HG03064 (cell line): ENCODE results near the gene ODAD4.
"Not testable (repeated sequence)": the region's sequence is repeated elsewhere in the genome, so short reads cannot be mapped to it uniquely, and the experiment has no call there.

Experiments used
- ATAC-seq: cut with Tn5 transposase; IDR thresholded peaks from one replicate; pipeline ENCODE4 v1.9.1; 2021; ENCODE audit warnings: low read depth; ENCODE audit not compliant: unreplicated experiment

Gene ODAD4

GRCh38 chr17:41989702-41990419 lies 59.4 kb downstream of the ODAD4 start:
- ATAC-seq = no peak

GRCh38 chr17:41992576-41992975 lies 62.2 kb downstream of the ODAD4 start:
- ATAC-seq = no peak

- ATAC-seq = no peak
These were observed 66.4 kb downstream of the ODAD4 start for GRCh38 chr17:41996855-41997164.

GRCh38 chr17:41998497-41998896 lies 68.1 kb downstream of the ODAD4 start:
- no peak for ATAC-seq

GRCh38 chr17:42000413-42001133 lies 70.2 kb downstream of the ODAD4 start:
- no peak for ATAC-seq

- ATAC-seq = no peak
These were observed 71.3 kb downstream of the ODAD4 start for GRCh38 chr17:42001729-42002128.

- no peak for ATAC-seq
These were observed 71.9 kb downstream of the ODAD4 start for GRCh38 chr17:42002175-42002791.

GRCh38 chr17:42002792-42003301 lies 72.4 kb downstream of the ODAD4 start:
- no peak for ATAC-seq

GRCh38 chr17:42005166-42005565 lies 74.7 kb downstream of the ODAD4 start:
- ATAC-seq = no peak

- ATAC-seq = no peak
These were observed 78.8 kb downstream of the ODAD4 start for GRCh38 chr17:42009170-42009569.

- ATAC-seq = not testable (repeated sequence)
These were observed 79.9 kb downstream of the ODAD4 start for GRCh38 chr17:42010266-42010680.

GRCh38 chr17:42010898-42011516 lies 80.6 kb downstream of the ODAD4 start:
- ATAC-seq = no peak

- not testable (repeated sequence) for ATAC-seq
These were observed 81.9 kb downstream of the ODAD4 start for GRCh38 chr17:42012363-42012762.

GRCh38 chr17:42013740-42014139 lies 83.3 kb downstream of the ODAD4 start:
- not testable (repeated sequence) for ATAC-seq
